Measurements from ENCODE around the gene UBFD1.

UBFD1 gene

GRCh38 chr16:23512168-23512695, 45.3 kb upstream of the UBFD1 start:
- no peak overlapping the region for H3K27ac ChIP-seq
- TF ChIP-seq CTCF (IDR thresholded peaks at IDR 0.05): no peak
- no peak for TF ChIP-seq ZFX (IDR thresholded peaks at IDR 0.05; ENCODE audit: borderline replicate concordance)

GRCh38 chr16:23514381-23515152, 43.0 kb upstream of the UBFD1 start:
- H3K27ac ChIP-seq: no peak overlapping the region
- no peak for TF ChIP-seq ZFX (IDR thresholded peaks at IDR 0.05; ENCODE audit: borderline replicate concordance)
- no peak for TF ChIP-seq CTCF (IDR thresholded peaks at IDR 0.05)

DNA sequence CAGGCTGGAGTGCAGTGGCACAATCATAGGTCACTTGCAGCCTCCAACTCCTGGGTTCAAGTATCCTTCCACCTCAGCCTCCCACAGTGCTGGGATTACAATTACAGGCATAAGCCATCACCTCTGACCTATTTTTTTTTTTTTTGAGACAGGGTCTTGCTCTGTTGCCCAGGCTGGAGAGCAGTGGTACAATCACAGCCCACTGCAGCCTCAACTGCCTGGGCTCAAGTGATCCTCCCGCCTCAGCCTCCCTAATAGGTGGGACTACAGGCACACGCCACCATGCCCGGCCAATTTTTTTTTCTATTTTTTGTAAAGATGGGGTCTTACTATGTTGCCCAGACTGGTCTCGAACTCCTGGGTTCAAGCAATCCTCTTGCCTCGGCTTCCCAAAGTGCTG, 41.6 kb upstream of the UBFD1 start:
- no peak overlapping the region for H3K27ac ChIP-seq
- no peak for TF ChIP-seq CTCF (IDR thresholded peaks at IDR 0.05)
- TF ChIP-seq ZFX (IDR thresholded peaks at IDR 0.05; ENCODE audit: borderline replicate concordance): no peak

- TF ChIP-seq ZFX (IDR thresholded peaks at IDR 0.05; ENCODE audit: borderline replicate concordance) (no peak), CTCF (IDR thresholded peaks at IDR 0.05) (no peak)
- no peak overlapping the region for H3K27ac ChIP-seq
Measured at GRCh38 chr16:23516366-23517137, 41.0 kb upstream of the UBFD1 start.

DNA sequence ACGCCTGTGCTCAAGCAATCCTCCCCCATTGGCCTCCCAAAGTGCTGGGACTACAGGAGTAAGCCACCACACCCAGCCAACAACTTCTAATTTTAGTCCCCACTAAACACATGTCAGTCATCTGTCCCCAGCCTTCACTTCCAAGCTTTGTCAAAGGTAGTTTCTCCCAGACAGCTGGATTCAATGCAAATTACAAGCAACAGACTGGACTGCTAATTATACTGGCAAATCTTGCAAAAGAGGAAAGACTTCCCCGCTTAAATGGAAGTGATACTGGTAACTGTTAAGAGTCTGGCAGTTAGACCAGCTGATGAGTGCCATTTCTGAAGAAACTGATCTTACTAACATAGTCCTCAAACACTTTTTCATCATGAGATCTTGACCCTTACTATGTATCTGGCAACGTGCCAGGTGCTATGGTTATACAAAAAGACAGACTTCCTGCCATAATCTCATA, 39.1 kb upstream of the UBFD1 start:
- TF ChIP-seq CTCF (IDR thresholded peaks at IDR 0.05) (no peak), ZFX (IDR thresholded peaks at IDR 0.05; ENCODE audit: borderline replicate concordance) (no peak)
- H3K27ac ChIP-seq: no peak overlapping the region

- no peak for TF ChIP-seq ZFX (IDR thresholded peaks at IDR 0.05; ENCODE audit: borderline replicate concordance)
- TF ChIP-seq CTCF (IDR thresholded peaks at IDR 0.05): no peak
- no peak overlapping the region for H3K27ac ChIP-seq
Measured at GRCh38 chr16:23519282-23519681, 38.2 kb upstream of the UBFD1 start.

DNA sequence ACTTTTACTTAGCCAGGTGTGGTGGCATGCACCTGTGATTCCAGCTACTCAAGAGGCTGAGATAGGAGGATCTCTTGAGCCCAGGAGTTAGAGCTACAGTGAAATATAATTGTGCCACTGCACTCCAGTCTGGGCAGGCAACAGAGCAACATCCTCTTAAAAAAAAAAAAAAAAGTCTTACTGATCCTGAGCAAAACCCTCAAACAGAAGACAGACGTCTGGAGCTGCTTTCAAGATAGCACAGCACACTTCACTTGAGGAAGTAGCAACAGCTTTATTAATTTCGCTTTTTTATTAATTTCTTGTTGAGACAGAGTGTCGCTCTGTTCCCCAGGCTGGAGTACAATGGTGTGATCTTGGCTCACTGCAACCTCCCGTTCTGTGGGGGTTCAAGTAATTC, 37.0 kb upstream of the UBFD1 start:
- H3K27ac ChIP-seq: no peak overlapping the region

More for the DNA sequence above, 37.0 kb upstream of the UBFD1 start:
- TF ChIP-seq CTCF (IDR thresholded peaks at IDR 0.05) (no peak), ZFX (IDR thresholded peaks at IDR 0.05; ENCODE audit: borderline replicate concordance) (no peak)

Measured in 22Rv1 (cell line).